HCT116 (cell line): ENCODE measurements around the gene FOXL2NB. TPM values are rescaled to one million over a fixed set of nuclear protein-coding genes. Genes with fewer than 3 reads are reported as not detected.
A peak's percentile ranks its signal among the peaks of the same experiment; 100 is the strongest.

Source experiments
- ATAC-seq: fragments of 200-7000 bp; cut with Tn5 transposase; 2 replicates; pipeline ENCODE4 v1.9.1; 2020; ENCODE audit warnings: mild to moderate bottlenecking, moderate library complexity
- BruUV-seq: library from RNA; stranded (reverse); fragments of 400-500 nt; replicated peaks from 2 replicates; lab custom pipeline; 2021; lab: Mats Ljungman, UMichigan
- CTCF ChIA-PET: fragments of 300-600 bp; sonication (Branson Sonifier 250); formaldehyde crosslinking; loops from one replicate; lab custom pipeline; 2021; ENCODE audit warnings: antibody characterized with exemption; lab: Charles Lee
- POLR2A ChIA-PET: fragments of 300-600, 350-600 bp; sonication (Branson Sonifier 250); formaldehyde crosslinking; loops from one replicate; lab custom pipeline; 2021; ENCODE audit warnings: antibody characterized with exemption; lab: Charles Lee
- RAD21 ChIA-PET, 2 experiments: fragments of 300-600 bp; sonication (Branson Sonifier 250); formaldehyde crosslinking; loops; one replicate each; lab custom pipeline; 2023; ENCODE audit warnings: low total read pairs in 2 of 2; ENCODE audit not compliant: uncharacterized antibody in 2 of 2, unreplicated experiment in 2 of 2, low non-redundant PET in 1 of 2; lab: Charles Lee
- DNase-seq: peaks from one replicate; pipeline ENCODE4 v3.0.0-alpha.2; 2010; ENCODE audit warnings: low read depth, low spot score
- H2AFZ ChIP-seq: fragments of 200-600 bp; shearing (Covaris generic), sonication (generic); 2 replicates; pipeline ENCODE4 v1.6.1; 2017; ENCODE audit warnings: low read depth, mixed run types, mixed read lengths, antibody characterized with exemption, low read length; ENCODE audit not compliant: poor library complexity, severe bottlenecking
- H3K27ac ChIP-seq: 2 replicates; pipeline ENCODE4 v1.5.1; 2012; ENCODE audit warnings: low read depth, low read length
- H3K27me3 ChIP-seq: fragments of 200-600 bp; sonication (generic); 2 replicates; pipeline ENCODE4 v1.6.1; 2016; ENCODE audit warnings: mixed run types, low read length, mixed read lengths; ENCODE audit not compliant: insufficient read depth
- H3K36me3 ChIP-seq, 2 experiments: fragments of 200-500 bp in 1 of 2; fragments of 200-600 bp in 1 of 2; sonication (Bioruptor generic) in 1 of 2; sonication (generic) in 1 of 2; 2 replicates each; pipeline versions ENCODE4 v1.5.1 to v1.6.1; 2014 to 2016; ENCODE audit warnings: low read length in 2 of 2, inconsistent platforms in 1 of 2, mixed read lengths in 1 of 2, mixed run types in 1 of 2; ENCODE audit not compliant: insufficient read depth in 2 of 2, control insufficient read depth in 1 of 2
- H3K4me1 ChIP-seq, 2 experiments: fragments of 200-600 bp in 1 of 2; sonication (generic) in 1 of 2; 2 replicates each; pipeline versions ENCODE4 v1.5.1 to v1.6.1; 2012 to 2017; ENCODE audit warnings: low read length in 2 of 2, inconsistent platforms in 1 of 2, mild to moderate bottlenecking in 1 of 2, mixed read lengths in 1 of 2, mixed run types in 1 of 2, moderate library complexity in 1 of 2; ENCODE audit not compliant: insufficient read depth in 2 of 2, control insufficient read depth in 1 of 2
- H3K4me2 ChIP-seq: fragments of 200-600 bp; sonication (generic); 2 replicates; pipeline ENCODE4 v1.6.1; 2017; ENCODE audit warnings: mixed run types, low read length, mixed read lengths
- H3K4me3 ChIP-seq, 2 experiments: fragments of 200-600 bp in 1 of 2; sonication (generic) in 1 of 2; replicated peaks in 1 of 2; 2 replicates each; pipeline ENCODE4 v1.5.1; 2011 to 2016; ENCODE audit warnings: low read length in 2 of 2, control low read depth in 1 of 2, low read depth in 1 of 2, mild to moderate bottlenecking in 1 of 2, mixed read lengths in 1 of 2, mixed run types in 1 of 2
- H3K79me2 ChIP-seq: fragments of 200-600 bp; sonication (generic); 2 replicates; pipeline ENCODE4 v1.6.1; 2017; ENCODE audit warnings: mild to moderate bottlenecking, mixed run types, low read length, moderate library complexity, mixed read lengths; ENCODE audit not compliant: insufficient read depth
- H3K9ac ChIP-seq: fragments of 200-600 bp; sonication (generic); 2 replicates; pipeline ENCODE4 v1.6.1; 2016; ENCODE audit warnings: low read length, mixed read lengths
- H3K9me2 ChIP-seq: fragments of 200-600 bp; sonication (generic), shearing (Covaris generic); 2 replicates; pipeline ENCODE4 v1.6.1; 2017; ENCODE audit warnings: mixed run types, mild to moderate bottlenecking, moderate library complexity; ENCODE audit not compliant: insufficient read depth
- H3K9me3 ChIP-seq, 2 experiments: fragments of 200-500 bp in 1 of 2; fragments of 200-600 bp in 1 of 2; sonication (Bioruptor generic) in 1 of 2; sonication (generic) in 1 of 2; 2 replicates each; pipeline ENCODE4 v1.6.1; 2014 to 2017; ENCODE audit warnings: low read length in 2 of 2, mixed read lengths in 2 of 2, inconsistent platforms in 1 of 2, low read depth in 1 of 2, mild to moderate bottlenecking in 1 of 2, mixed run types in 1 of 2, moderate library complexity in 1 of 2; ENCODE audit not compliant: control insufficient read depth in 1 of 2, insufficient read depth in 1 of 2
- H4K20me1 ChIP-seq: fragments of 200-600 bp; sonication (generic), shearing (Covaris generic); 2 replicates; pipeline ENCODE4 v1.6.1; 2017; ENCODE audit warnings: mixed run types, mild to moderate bottlenecking, moderate library complexity; ENCODE audit not compliant: insufficient read depth
- CBX3 ChIP-seq: IDR thresholded peaks from 2 replicates; pipeline ENCODE4 v1.6.1; 2012; ENCODE audit warnings: low read depth
- CEBPB ChIP-seq: IDR thresholded peaks from 2 replicates; pipeline ENCODE4 v1.6.1; 2012; ENCODE audit warnings: low read depth
- EGR1 ChIP-seq: IDR thresholded peaks from 2 replicates; pipeline ENCODE4 v1.6.1; 2012; ENCODE audit warnings: low read depth
- EZH2phosphoT487 ChIP-seq: fragments of 200-600 bp; IDR thresholded peaks from 2 replicates; pipeline ENCODE4 v1.6.1; 2018; ENCODE audit warnings: antibody characterized with exemption, borderline replicate concordance
- RAD21 ChIP-seq: IDR thresholded peaks from 2 replicates; pipeline ENCODE4 v1.6.1; 2012; ENCODE audit warnings: low read depth, mild to moderate bottlenecking
- SIN3A ChIP-seq: IDR thresholded peaks from 2 replicates; pipeline ENCODE4 v1.6.1; 2012; ENCODE audit warnings: low read depth
- SP1 ChIP-seq: IDR thresholded peaks from 2 replicates; pipeline ENCODE4 v1.6.1; 2012; ENCODE audit warnings: low read depth
- ZNF274 ChIP-seq: fragments of 200-500 bp; sonication (Bioruptor generic); IDR thresholded peaks from 2 replicates; pipeline ENCODE4 v1.6.1; 2014; ENCODE audit warnings: mild to moderate bottlenecking, low read depth, low read length, inconsistent platforms
- intact Hi-C: fragments of 100-400 bp; cut with micrococcal nuclease; formaldehyde crosslinking; loops from 2 replicates; pipeline ENCODE4 v1.10.0; 2022
- total RNA-seq: library from RNA; stranded (reverse); gene quantifications from one replicate; pipeline ENCODE4 v1.2.1, GENCODE V29; 2021; ENCODE audit not compliant: unreplicated experiment
- TF ChIP-seq, protein P1 (sequence below): IDR thresholded peaks from 2 replicates; pipeline ENCODE4 v1.6.1; 2012; ENCODE audit warnings: low read depth

Gene FOXL2NB
- total RNA-seq, 1 experiment from 2014 or later, result 0.93 TPM

GRCh38 chr3:138921316-138922292 is 25.4 kb upstream of the FOXL2NB start:
- ChIA-PET POLR2A (interaction anchor here (1.3 to 3.1 kb wide), 2 partner anchors 14 to 327 kb away, joined by 3 to 19 read pairs; partner anchors contain the start of gene CEP70), RAD21 (interaction anchor here in 1 of 2 experiments (1.2 to 2.1 kb wide), 2 partner anchors 327 to 407 kb away, joined by 3 to 13 read pairs; partner anchors contain the start of gene CEP70), CTCF (interaction anchor here (1.0 to 4.6 kb wide), 11 partner anchors 10 to 507 kb away, joined by 3 to 82 read pairs (median 6); partner anchors contain the start of gene CEP70)
- Histone ChIP-seq H3K4me3 (no peak overlapping the region), H3K9ac (no peak overlapping the region), H3K4me1 (peaks cover 23 to 25% of the 10 kb centered on the region in 2 experiments), H3K27ac (peak overlapping the region; percentile 69), H3K27me3 (no peaks in the 10 kb centered on the region), H2AFZ (peak overlapping the region; percentile 28), H3K9me3 (no peaks in the 10 kb centered on the region), H3K4me2 (peak overlapping the region; percentile 58), H3K79me2 (no peaks in the 10 kb centered on the region), H3K36me3 (no peaks in the 10 kb centered on the region), H4K20me1 (no peaks in the 10 kb centered on the region), H3K9me2 (no peaks in the 10 kb centered on the region)
- DNase-seq, result no peak
- TF ChIP-seq SP1, result no peak
- no peak for TF ChIP-seq CBX3
- TF ChIP-seq RAD21, result no peak
- TF ChIP-seq, protein P1, sequence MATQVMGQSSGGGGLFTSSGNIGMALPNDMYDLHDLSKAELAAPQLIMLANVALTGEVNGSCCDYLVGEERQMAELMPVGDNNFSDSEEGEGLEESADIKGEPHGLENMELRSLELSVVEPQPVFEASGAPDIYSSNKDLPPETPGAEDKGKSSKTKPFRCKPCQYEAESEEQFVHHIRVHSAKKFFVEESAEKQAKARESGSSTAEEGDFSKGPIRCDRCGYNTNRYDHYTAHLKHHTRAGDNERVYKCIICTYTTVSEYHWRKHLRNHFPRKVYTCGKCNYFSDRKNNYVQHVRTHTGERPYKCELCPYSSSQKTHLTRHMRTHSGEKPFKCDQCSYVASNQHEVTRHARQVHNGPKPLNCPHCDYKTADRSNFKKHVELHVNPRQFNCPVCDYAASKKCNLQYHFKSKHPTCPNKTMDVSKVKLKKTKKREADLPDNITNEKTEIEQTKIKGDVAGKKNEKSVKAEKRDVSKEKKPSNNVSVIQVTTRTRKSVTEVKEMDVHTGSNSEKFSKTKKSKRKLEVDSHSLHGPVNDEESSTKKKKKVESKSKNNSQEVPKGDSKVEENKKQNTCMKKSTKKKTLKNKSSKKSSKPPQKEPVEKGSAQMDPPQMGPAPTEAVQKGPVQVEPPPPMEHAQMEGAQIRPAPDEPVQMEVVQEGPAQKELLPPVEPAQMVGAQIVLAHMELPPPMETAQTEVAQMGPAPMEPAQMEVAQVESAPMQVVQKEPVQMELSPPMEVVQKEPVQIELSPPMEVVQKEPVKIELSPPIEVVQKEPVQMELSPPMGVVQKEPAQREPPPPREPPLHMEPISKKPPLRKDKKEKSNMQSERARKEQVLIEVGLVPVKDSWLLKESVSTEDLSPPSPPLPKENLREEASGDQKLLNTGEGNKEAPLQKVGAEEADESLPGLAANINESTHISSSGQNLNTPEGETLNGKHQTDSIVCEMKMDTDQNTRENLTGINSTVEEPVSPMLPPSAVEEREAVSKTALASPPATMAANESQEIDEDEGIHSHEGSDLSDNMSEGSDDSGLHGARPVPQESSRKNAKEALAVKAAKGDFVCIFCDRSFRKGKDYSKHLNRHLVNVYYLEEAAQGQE, result no peak
- no peak for TF ChIP-seq CEBPB
- no peak for TF ChIP-seq EGR1
- TF ChIP-seq ZNF274, result no peak
- no peak for TF ChIP-seq EZH2phosphoT487
- no peak for TF ChIP-seq SIN3A
- ATAC-seq, result peak; percentile 80
- intact Hi-C loops, result loop anchor here (1.0 to 5.0 kb wide), 5 partner anchors 223 to 589 kb away; no protein-coding TSS in a partner anchor
- no TSS peak for BruUV-seq
